ENCODE results near the gene MAB21L4. TPM values are rescaled to one million over a fixed set of nuclear protein-coding genes. Genes with fewer than 3 reads are reported as not detected.

The MAB21L4 gene
- total RNA-seq (under 1 TPM in 1 of 2 donors, not detected in 1; 0.22 TPM), polyA plus RNA-seq (ENCODE audit: insufficient read length in 2 of 2) (under 1 TPM in 1 of 2 donors, not detected in 1; 0.35 TPM)
- long read RNA-seq, donor 1: 0 reads
- long read RNA-seq, donor 2: 0 reads
- long read RNA-seq, donor 3: 0 reads
- long read RNA-seq, donor 4: 0 reads

GRCh38 chr2:240895656-240896388 lies at the start of gene MAB21L4:
Gene MAB21L4, minus strand, starts transcription at chr2:240896156. Its CDS starts 159 bp downstream, at chr2:240895997.
- H3K4me3 ChIP-seq (ENCODE audit: low read depth, low read length): no peak within 1 kb of the TSS
- no peak for DNase-seq (ENCODE audit: low read depth in 4 of 6, low spot score in 6 of 6)
- H3K27me3 ChIP-seq (ENCODE audit: control insufficient read depth, insufficient read depth, low read length): no peaks in the 10 kb centered on the region
- WGBS (ENCODE audit: insufficient coverage): 93% methylated on average over 22 of the region's 24 CpGs
- H3K4me1 ChIP-seq (ENCODE audit: control insufficient read depth, insufficient read depth, low read length): peaks cover 22% of the 10 kb centered on the region
- no peaks in the 10 kb centered on the region for H3K9me3 ChIP-seq (ENCODE audit: control insufficient read depth, insufficient read depth, low read length)
- no peaks in the 10 kb centered on the region for H3K36me3 ChIP-seq (ENCODE audit: control insufficient read depth, insufficient read depth, low read length)
- no peak within 1 kb of the TSS for H3K27ac ChIP-seq (ENCODE audit: low read depth, low read length)

GRCh38 chr2:240936106-240936505 lies 40.1 kb upstream of the MAB21L4 start:
- no peak for DNase-seq (ENCODE audit: low read depth in 4 of 6, low spot score in 6 of 6)
- H3K4me3 ChIP-seq (ENCODE audit: low read depth, low read length): no peak overlapping the region
- no peak overlapping the region for H3K27ac ChIP-seq (ENCODE audit: low read depth, low read length)
- H3K4me1 ChIP-seq (ENCODE audit: control insufficient read depth, insufficient read depth, low read length): no peaks in the 10 kb centered on the region
- no peaks in the 10 kb centered on the region for H3K36me3 ChIP-seq (ENCODE audit: control insufficient read depth, insufficient read depth, low read length)
- H3K9me3 ChIP-seq (ENCODE audit: control insufficient read depth, insufficient read depth, low read length): peaks cover 7% of the 10 kb centered on the region
- WGBS (ENCODE audit: insufficient coverage): 84% methylated on average over 8 of the region's 9 CpGs
- no peaks in the 10 kb centered on the region for H3K27me3 ChIP-seq (ENCODE audit: control insufficient read depth, insufficient read depth, low read length)

- Histone ChIP-seq H3K9me3 (ENCODE audit: control insufficient read depth, insufficient read depth, low read length) (peaks cover 7% of the 10 kb centered on the region), H3K27me3 (ENCODE audit: control insufficient read depth, insufficient read depth, low read length) (no peaks in the 10 kb centered on the region), H3K4me3 (ENCODE audit: low read depth, low read length) (no peak overlapping the region), H3K4me1 (ENCODE audit: control insufficient read depth, insufficient read depth, low read length) (no peaks in the 10 kb centered on the region), H3K27ac (ENCODE audit: low read depth, low read length) (no peak overlapping the region), H3K36me3 (ENCODE audit: control insufficient read depth, insufficient read depth, low read length) (no peaks in the 10 kb centered on the region)
- no peak for DNase-seq (ENCODE audit: low read depth in 4 of 6, low spot score in 6 of 6)
- 76% methylated on average over 24 of the region's 25 CpGs for WGBS (ENCODE audit: insufficient coverage)
These were observed 39.3 kb upstream of the MAB21L4 start for GRCh38 chr2:240935103-240935876.

- Histone ChIP-seq H3K27ac (ENCODE audit: low read depth, low read length) (no peak overlapping the region), H3K36me3 (ENCODE audit: control insufficient read depth, insufficient read depth, low read length) (no peaks in the 10 kb centered on the region), H3K27me3 (ENCODE audit: control insufficient read depth, insufficient read depth, low read length) (no peaks in the 10 kb centered on the region), H3K4me3 (ENCODE audit: low read depth, low read length) (no peak overlapping the region), H3K4me1 (ENCODE audit: control insufficient read depth, insufficient read depth, low read length) (no peaks in the 10 kb centered on the region), H3K9me3 (ENCODE audit: control insufficient read depth, insufficient read depth, low read length) (peaks cover 7% of the 10 kb centered on the region)
- 93% methylated on average over 10 of the region's 12 CpGs for WGBS (ENCODE audit: insufficient coverage)
- DNase-seq (ENCODE audit: low read depth in 4 of 6, low spot score in 6 of 6): no peak
These were observed 38.7 kb upstream of the MAB21L4 start for GRCh38 chr2:240934701-240935102.

- DNase-seq (ENCODE audit: low read depth in 4 of 6, low spot score in 6 of 6): no peak
- WGBS (ENCODE audit: insufficient coverage): 87% methylated on average over 10 of the region's 23 CpGs
- H3K27ac ChIP-seq (ENCODE audit: low read depth, low read length): no peak overlapping the region
- H3K36me3 ChIP-seq (ENCODE audit: control insufficient read depth, insufficient read depth, low read length): no peaks in the 10 kb centered on the region
- H3K9me3 ChIP-seq (ENCODE audit: control insufficient read depth, insufficient read depth, low read length): peaks cover 7% of the 10 kb centered on the region
- H3K4me3 ChIP-seq (ENCODE audit: low read depth, low read length): no peak overlapping the region
- no peaks in the 10 kb centered on the region for H3K4me1 ChIP-seq (ENCODE audit: control insufficient read depth, insufficient read depth, low read length)
- no peaks in the 10 kb centered on the region for H3K27me3 ChIP-seq (ENCODE audit: control insufficient read depth, insufficient read depth, low read length)
These were observed 38.2 kb upstream of the MAB21L4 start for GRCh38 chr2:240933966-240934700.

GRCh38 chr2:240933048-240933965 lies 37.4 kb upstream of the MAB21L4 start:
- Histone ChIP-seq H3K4me3 (ENCODE audit: low read depth, low read length) (no peak overlapping the region), H3K27ac (ENCODE audit: low read depth, low read length) (no peak overlapping the region), H3K27me3 (ENCODE audit: control insufficient read depth, insufficient read depth, low read length) (no peaks in the 10 kb centered on the region), H3K4me1 (ENCODE audit: control insufficient read depth, insufficient read depth, low read length) (no peaks in the 10 kb centered on the region), H3K9me3 (ENCODE audit: control insufficient read depth, insufficient read depth, low read length) (peaks cover 2% of the 10 kb centered on the region), H3K36me3 (ENCODE audit: control insufficient read depth, insufficient read depth, low read length) (no peaks in the 10 kb centered on the region)
- 79% methylated on average over 27 of the region's 30 CpGs for WGBS (ENCODE audit: insufficient coverage)
- no peak for DNase-seq (ENCODE audit: low read depth in 4 of 6, low spot score in 6 of 6)

- Histone ChIP-seq H3K36me3 (ENCODE audit: control insufficient read depth, insufficient read depth, low read length) (no peaks in the 10 kb centered on the region), H3K4me3 (ENCODE audit: low read depth, low read length) (no peak overlapping the region), H3K27me3 (ENCODE audit: control insufficient read depth, insufficient read depth, low read length) (no peaks in the 10 kb centered on the region), H3K4me1 (ENCODE audit: control insufficient read depth, insufficient read depth, low read length) (no peaks in the 10 kb centered on the region), H3K27ac (ENCODE audit: low read depth, low read length) (no peak overlapping the region), H3K9me3 (ENCODE audit: control insufficient read depth, insufficient read depth, low read length) (no peaks in the 10 kb centered on the region)
- no peak for DNase-seq (ENCODE audit: low read depth in 4 of 6, low spot score in 6 of 6)
- 84% methylated on average over 9 of the region's 11 CpGs for WGBS (ENCODE audit: insufficient coverage)
These were observed 36.7 kb upstream of the MAB21L4 start for GRCh38 chr2:240932724-240933047.

- Histone ChIP-seq H3K36me3 (ENCODE audit: control insufficient read depth, insufficient read depth, low read length) (no peaks in the 10 kb centered on the region), H3K27ac (ENCODE audit: low read depth, low read length) (no peak overlapping the region), H3K27me3 (ENCODE audit: control insufficient read depth, insufficient read depth, low read length) (no peaks in the 10 kb centered on the region), H3K4me1 (ENCODE audit: control insufficient read depth, insufficient read depth, low read length) (no peaks in the 10 kb centered on the region), H3K4me3 (ENCODE audit: low read depth, low read length) (no peak overlapping the region), H3K9me3 (ENCODE audit: control insufficient read depth, insufficient read depth, low read length) (no peaks in the 10 kb centered on the region)
- DNase-seq (ENCODE audit: low read depth in 4 of 6, low spot score in 6 of 6): no peak
- WGBS (ENCODE audit: insufficient coverage): 85% methylated on average over 19 of the region's 21 CpGs
These were observed 36.2 kb upstream of the MAB21L4 start for GRCh38 chr2:240932001-240932723.

All from spinal cord (tissue), 10 donors.